ENCODE measurements around the gene TKFC. TPM values are rescaled to one million over a fixed set of nuclear protein-coding genes. Genes with fewer than 3 reads are reported as not detected.
"Not testable (repeated sequence)": the region's sequence is repeated elsewhere in the genome, so short reads cannot be mapped to it uniquely, and the experiment has no call there.

Gene TKFC
- total and polyA plus RNA-seq, 3 experiments from 2014 or later: 31.8 to 72.4 (median 66.8) TPM

DNA sequence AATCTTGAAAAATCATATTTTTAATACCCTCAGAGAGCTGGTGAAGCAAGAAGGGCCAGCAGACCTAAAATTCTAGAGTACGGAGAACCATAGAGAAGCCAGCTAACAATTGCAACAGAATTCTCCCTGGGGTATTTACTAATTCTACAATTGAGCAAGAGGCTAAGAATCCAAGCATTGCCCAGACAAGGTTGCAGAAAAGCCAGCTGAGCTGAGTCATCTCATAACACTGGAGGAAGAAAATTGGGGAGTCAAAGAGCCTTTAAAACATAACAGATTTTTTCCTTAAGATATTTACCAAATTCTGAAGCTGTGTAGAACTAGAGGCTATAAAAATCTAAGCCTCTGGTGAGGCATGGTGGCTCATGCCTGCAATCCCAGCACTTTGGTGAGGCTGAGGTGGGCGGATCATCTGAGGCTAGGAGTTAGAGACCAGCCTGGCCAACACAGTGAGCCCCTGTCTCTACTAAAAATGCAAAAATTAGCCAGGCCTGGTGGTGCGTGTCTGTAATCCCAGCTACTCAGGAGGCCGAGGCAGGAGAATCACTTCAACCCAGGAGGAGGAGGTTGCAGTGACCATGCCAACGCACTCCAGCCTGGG lies 45.8 kb downstream of the TKFC start:
- H3K4me1 Mint-ChIP-seq: no peaks in the 10 kb centered on the region
- ChIA-PET POLR2A (no interaction called here), CTCF (interaction anchor here (0.8 kb wide), 1 partner anchor 249 kb away, joined by 3 read pairs; no protein-coding TSS in a partner anchor)
- no peak overlapping the region for H3K4me3 Mint-ChIP-seq
- Histone ChIP-seq H3K9me3 (ENCODE audit: low read length) (no peaks in the 10 kb centered on the region), H3K27ac (ENCODE audit: low read depth, low read length) (no peak overlapping the region), H3K36me3 (ENCODE audit: insufficient read depth, low read length) (no peaks in the 10 kb centered on the region), H3K4me1 (ENCODE audit: insufficient read depth, low read length) (no peaks in the 10 kb centered on the region), H3K27me3 (ENCODE audit: insufficient read depth, low read length, poor library complexity, severe bottlenecking) (no peaks in the 10 kb centered on the region), H3K4me3 (ENCODE audit: low read length) (no peak overlapping the region)
- no peak for DNase-seq
- peaks cover 0 to 23% (median 3%) of the 10 kb centered on the region in 3 donors for H3K36me3 Mint-ChIP-seq
- no peaks in the 10 kb centered on the region for H3K27me3 Mint-ChIP-seq
- no peaks in the 10 kb centered on the region for H3K9me3 Mint-ChIP-seq
- peak overlapping the region in 1 of 8 donors; percentile 66 for H3K27ac Mint-ChIP-seq

GRCh38 chr11:61380884-61381283 lies 47.9 kb downstream of the TKFC start:
- no peak for DNase-seq
- H3K4me1 Mint-ChIP-seq: peaks cover 6 to 8% (median 7%) of the 10 kb centered on the region in 3 donors
- peaks cover 0 to 14% (median 3%) of the 10 kb centered on the region in 3 donors for H3K36me3 Mint-ChIP-seq
- no peaks in the 10 kb centered on the region for H3K27me3 Mint-ChIP-seq
- Histone ChIP-seq H3K36me3 (ENCODE audit: insufficient read depth, low read length) (no peaks in the 10 kb centered on the region), H3K4me3 (ENCODE audit: low read length) (no peak overlapping the region), H3K4me1 (ENCODE audit: insufficient read depth, low read length) (peaks cover 6% of the 10 kb centered on the region), H3K27me3 (ENCODE audit: insufficient read depth, low read length, poor library complexity, severe bottlenecking) (no peaks in the 10 kb centered on the region), H3K27ac (ENCODE audit: low read depth, low read length) (no peak overlapping the region), H3K9me3 (ENCODE audit: low read length) (no peaks in the 10 kb centered on the region)
- ChIA-PET POLR2A (no interaction called here), CTCF (interaction anchor here (9.2 kb wide), 1 partner anchor 43 kb away, joined by 159 read pairs; no protein-coding TSS in a partner anchor)
- no peak overlapping the region for H3K4me3 Mint-ChIP-seq
- no peaks in the 10 kb centered on the region for H3K9me3 Mint-ChIP-seq
- H3K27ac Mint-ChIP-seq: peak overlapping the region in 1 of 8 donors; percentile 60

DNA sequence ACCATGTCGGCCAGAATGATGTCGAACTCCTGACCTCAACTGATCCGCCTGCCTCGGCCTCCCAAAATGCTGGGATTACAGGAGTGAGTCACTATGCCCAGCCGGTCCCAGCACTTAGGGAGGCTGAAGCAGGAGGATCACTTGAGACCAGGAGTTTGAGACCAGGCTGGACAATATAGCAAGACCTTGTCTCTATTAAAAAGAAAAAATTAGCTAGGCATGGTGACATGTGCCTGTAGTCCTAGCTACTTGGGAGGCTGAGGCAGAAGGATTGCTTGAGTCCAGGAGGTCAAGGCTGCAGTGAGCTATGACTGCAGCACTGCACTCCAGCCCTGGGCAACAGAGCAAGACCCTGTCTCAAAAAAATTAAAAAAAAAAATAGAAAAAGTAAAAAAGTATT lies 50.8 kb downstream of the TKFC start:
- not testable (repeated sequence) for H3K36me3 Mint-ChIP-seq; H3K9me3 ChIP-seq (ENCODE audit: low read length); H3K4me3 ChIP-seq (ENCODE audit: low read length); H3K4me1 Mint-ChIP-seq; H3K27me3 Mint-ChIP-seq; H3K36me3 ChIP-seq (ENCODE audit: insufficient read depth, low read length); H3K27ac ChIP-seq (ENCODE audit: low read depth, low read length); H3K27ac Mint-ChIP-seq; DNase-seq; H3K9me3 Mint-ChIP-seq; H3K4me3 Mint-ChIP-seq; H3K4me1 ChIP-seq (ENCODE audit: insufficient read depth, low read length); H3K27me3 ChIP-seq (ENCODE audit: insufficient read depth, low read length, poor library complexity, severe bottlenecking)
- POLR2A ChIA-PET: interaction anchor here (0.6 to 3.3 kb wide), 2 partner anchors 15 to 48 kb away, joined by 3 to 16 read pairs; no protein-coding TSS in a partner anchor
- CTCF ChIA-PET: interaction anchor here (2.6 to 9.2 kb wide), 8 partner anchors 11 to 53 kb away, joined by 12 to 159 read pairs (median 20); partner anchors contain the start of genes CYB561A3, DDB1, TKFC and TMEM138

GRCh38 chr11:61384271-61385242 lies 51.5 kb downstream of the TKFC start:
- peak overlapping the region in 1 of 7 donors; percentile 44 for H3K4me3 Mint-ChIP-seq
- H3K27me3 Mint-ChIP-seq: no peaks in the 10 kb centered on the region
- no peak overlapping the region for H3K27ac Mint-ChIP-seq
- Histone ChIP-seq H3K4me3 (ENCODE audit: low read length) (no peak overlapping the region), H3K36me3 (ENCODE audit: insufficient read depth, low read length) (no peaks in the 10 kb centered on the region), H3K27ac (ENCODE audit: low read depth, low read length) (no peak overlapping the region), H3K4me1 (ENCODE audit: insufficient read depth, low read length) (peaks cover 6% of the 10 kb centered on the region), H3K9me3 (ENCODE audit: low read length) (no peaks in the 10 kb centered on the region), H3K27me3 (ENCODE audit: insufficient read depth, low read length, poor library complexity, severe bottlenecking) (no peaks in the 10 kb centered on the region)
- DNase-seq: no peak
- no peaks in the 10 kb centered on the region for H3K9me3 Mint-ChIP-seq
- H3K4me1 Mint-ChIP-seq: peaks cover 6 to 8% (median 7%) of the 10 kb centered on the region in 3 donors
- ChIA-PET CTCF (interaction anchor here (1.0 to 9.2 kb wide), 19 partner anchors 9 to 130 kb away, joined by 3 to 159 read pairs (median 10); partner anchors contain the start of genes CPSF7, CYB561A3, DDB1 and SDHAF2), POLR2A (interaction anchor here (1.5 to 3.3 kb wide), 3 partner anchors 23 to 51 kb away, joined by 7 to 16 read pairs (median 8); partner anchors contain the start of genes CYB561A3, TKFC and TMEM138)
- no peaks in the 10 kb centered on the region for H3K36me3 Mint-ChIP-seq

DNA sequence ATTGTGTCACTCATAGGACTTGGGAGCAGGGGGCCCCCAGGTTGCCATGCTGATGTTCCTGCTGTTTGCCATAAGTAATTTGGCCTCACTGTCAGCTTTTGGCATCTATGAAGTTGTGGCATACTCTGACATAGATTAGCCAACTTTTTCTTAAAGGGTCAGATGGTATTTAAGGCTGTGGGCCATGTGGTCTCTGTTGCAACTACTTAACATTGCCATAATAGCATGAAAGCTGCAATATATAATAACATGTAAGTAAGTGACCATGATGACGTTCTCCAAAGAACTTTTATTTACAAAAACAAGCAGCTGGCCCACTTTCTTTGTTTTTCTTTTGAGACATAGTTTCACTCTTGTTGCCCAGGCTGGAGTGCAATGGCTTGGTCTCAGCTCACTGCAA lies 57.1 kb downstream of the TKFC start:
- POLR2A ChIA-PET: no interaction called here
- H3K4me1 Mint-ChIP-seq: peaks cover 27 to 32% (median 30%) of the 10 kb centered on the region in 3 donors
- H3K27me3 ChIP-seq (ENCODE audit: insufficient read depth, low read length, poor library complexity, severe bottlenecking): no peaks in the 10 kb centered on the region
- DNase-seq: no peak
- CTCF ChIA-PET: interaction anchor here (5.6 kb wide), 1 partner anchor 53 kb away, joined by 46 read pairs; no protein-coding TSS in a partner anchor
- no peaks in the 10 kb centered on the region for H3K9me3 Mint-ChIP-seq
- no peaks in the 10 kb centered on the region for H3K9me3 ChIP-seq (ENCODE audit: low read length)
- H3K36me3 Mint-ChIP-seq: peaks cover 0 to 20% (median 3%) of the 10 kb centered on the region in 3 donors
- H3K27ac Mint-ChIP-seq: peak overlapping the region in 5 of 8 donors; percentile 19 to 58 (median 52)
- no peak overlapping the region for H3K4me3 ChIP-seq (ENCODE audit: low read length)
- H3K4me1 ChIP-seq (ENCODE audit: insufficient read depth, low read length): peaks cover 27% of the 10 kb centered on the region
- peak overlapping the region in 2 of 7 donors; percentile 41 to 46 for H3K4me3 Mint-ChIP-seq
- H3K27ac ChIP-seq (ENCODE audit: low read depth, low read length): no peak overlapping the region
- no peaks in the 10 kb centered on the region for H3K27me3 Mint-ChIP-seq
- peaks cover 2% of the 10 kb centered on the region for H3K36me3 ChIP-seq (ENCODE audit: insufficient read depth, low read length)

- DNase-seq: peak in 1 of 5 donors; percentile 41
- peak overlapping the region; percentile 76 for H3K4me3 ChIP-seq (ENCODE audit: low read length)
- no peaks in the 10 kb centered on the region for H3K9me3 ChIP-seq (ENCODE audit: low read length)
- no peaks in the 10 kb centered on the region for H3K9me3 Mint-ChIP-seq
- no peaks in the 10 kb centered on the region for H3K27me3 Mint-ChIP-seq
- H3K27me3 ChIP-seq (ENCODE audit: insufficient read depth, low read length, poor library complexity, severe bottlenecking): no peaks in the 10 kb centered on the region
- H3K4me1 Mint-ChIP-seq: peaks cover 19 to 30% (median 23%) of the 10 kb centered on the region in 3 donors
- peak overlapping the region; percentile 91 to 97 (median 95) for H3K4me3 Mint-ChIP-seq
- CTCF ChIA-PET: interaction anchor here (0.8 to 5.6 kb wide), 12 partner anchors 8 to 562 kb away, joined by 3 to 46 read pairs (median 4); partner anchors contain the start of genes CPSF7, CYB561A3, SDHAF2 and TMEM138
- peak overlapping the region; percentile 92 to 100 (median 98) for H3K27ac Mint-ChIP-seq
- H3K36me3 ChIP-seq (ENCODE audit: insufficient read depth, low read length): peaks cover 4% of the 10 kb centered on the region
- peaks cover 4 to 39% (median 5%) of the 10 kb centered on the region in 3 donors for H3K36me3 Mint-ChIP-seq
- H3K27ac ChIP-seq (ENCODE audit: low read depth, low read length): peak overlapping the region; percentile 67
- peaks cover 21% of the 10 kb centered on the region for H3K4me1 ChIP-seq (ENCODE audit: insufficient read depth, low read length)
- POLR2A ChIA-PET: interaction anchor here (1.0 to 3.4 kb wide), 5 partner anchors 9 to 59 kb away, joined by 3 to 23 read pairs (median 13); partner anchors contain the start of genes CPSF7, CYB561A3, DDB1 and SDHAF2
Observed at GRCh38 chr11:61392981-61393595, 60.1 kb downstream of the TKFC start.

Measured in CD8-positive, alpha-beta memory T cell (primary cell).